Subcutaneous abdominal adipose tissue (tissue), 5 donors: ENCODE results near the gene KCNK16.

Experiments
- H3K27ac ChIP-seq: one replicate; pipeline ENCODE4 v1.7.0; 2013; ENCODE audit warnings: low read depth, mild to moderate bottlenecking, inconsistent platforms, low read length, moderate library complexity
- H3K27me3 ChIP-seq, 5 donors: one replicate each; pipeline ENCODE4 v1.7.0; 2013; ENCODE audit warnings: low read length in 5 of 5, inconsistent platforms in 1 of 5; ENCODE audit not compliant: control insufficient read depth in 5 of 5, insufficient read depth in 4 of 5
- H3K36me3 ChIP-seq, 5 donors: one replicate each; pipeline ENCODE4 v1.7.0; 2013; ENCODE audit warnings: low read length in 5 of 5; ENCODE audit not compliant: control insufficient read depth in 5 of 5, insufficient read depth in 5 of 5
- H3K4me1 ChIP-seq, 5 donors: one replicate each; pipeline ENCODE4 v1.7.0; 2013; ENCODE audit warnings: low read length in 5 of 5, mild to moderate bottlenecking in 3 of 5, moderate library complexity in 1 of 5; ENCODE audit not compliant: control insufficient read depth in 5 of 5, insufficient read depth in 5 of 5
- H3K4me3 ChIP-seq, 5 donors: one replicate each; pipeline ENCODE4 v1.7.0; 2013; ENCODE audit warnings: low read length in 5 of 5, low read depth in 1 of 5
- H3K9ac ChIP-seq, 5 donors: one replicate each; pipeline ENCODE4 v1.7.0; 2013; ENCODE audit warnings: low read length in 5 of 5, mild to moderate bottlenecking in 4 of 5, moderate library complexity in 3 of 5
- H3K9me3 ChIP-seq, 5 donors: one replicate each; pipeline ENCODE4 v1.7.0; 2013; ENCODE audit warnings: low read length in 5 of 5; ENCODE audit not compliant: control insufficient read depth in 5 of 5
- donor health status: healthy.
- donor health status: healthy.
- donor health status: healthy.
- donor health status: healthy.
- donor health status: healthy.

KCNK16 gene

GRCh38 chr6:39342692-39343395 is 20.3 kb upstream of the KCNK16 start:
- Histone ChIP-seq H3K9ac (no peak overlapping the region), H3K27ac (no peak overlapping the region), H3K36me3 (no peaks in the 10 kb centered on the region), H3K9me3 (no peaks in the 10 kb centered on the region), H3K4me1 (peaks cover 1 to 39% (median 6%) of the 10 kb centered on the region in 5 donors), H3K4me3 (no peak overlapping the region), H3K27me3 (peaks cover 0 to 12% (median 2%) of the 10 kb centered on the region in 5 donors)

GRCh38 chr6:39341937-39342336 is 19.4 kb upstream of the KCNK16 start:
- Histone ChIP-seq H3K4me3 (no peak overlapping the region), H3K27ac (no peak overlapping the region), H3K4me1 (peaks cover 1 to 39% (median 6%) of the 10 kb centered on the region in 5 donors), H3K27me3 (peaks cover 0 to 12% (median 2%) of the 10 kb centered on the region in 5 donors), H3K9ac (no peak overlapping the region), H3K9me3 (no peaks in the 10 kb centered on the region), H3K36me3 (no peaks in the 10 kb centered on the region)

GRCh38 chr6:39341352-39341751 is 18.9 kb upstream of the KCNK16 start:
- Histone ChIP-seq H3K36me3 (no peaks in the 10 kb centered on the region), H3K27me3 (peaks cover 0 to 12% (median 2%) of the 10 kb centered on the region in 5 donors), H3K9me3 (no peaks in the 10 kb centered on the region), H3K27ac (no peak overlapping the region), H3K4me3 (no peak overlapping the region), H3K9ac (no peak overlapping the region), H3K4me1 (peaks cover 1 to 43% (median 6%) of the 10 kb centered on the region in 5 donors)

GRCh38 chr6:39339868-39340550 is 17.5 kb upstream of the KCNK16 start:
- Histone ChIP-seq H3K9me3 (no peaks in the 10 kb centered on the region), H3K9ac (no peak overlapping the region), H3K36me3 (no peaks in the 10 kb centered on the region), H3K4me3 (no peak overlapping the region), H3K4me1 (peaks cover 0 to 47% (median 12%) of the 10 kb centered on the region in 5 donors), H3K27ac (no peak overlapping the region), H3K27me3 (peaks cover 0 to 12% (median 2%) of the 10 kb centered on the region in 5 donors)

- no peaks in the 10 kb centered on the region for H3K9me3 ChIP-seq
- H3K36me3 ChIP-seq, result no peaks in the 10 kb centered on the region
- H3K27ac ChIP-seq, result no peak overlapping the region
- no peak overlapping the region for H3K9ac ChIP-seq
- no peak overlapping the region for H3K4me3 ChIP-seq
- peaks cover 0 to 53% (median 14%) of the 10 kb centered on the region in 5 donors for H3K4me1 ChIP-seq
- peaks cover 0 to 12% (median 2%) of the 10 kb centered on the region in 5 donors for H3K27me3 ChIP-seq
Measured at GRCh38 chr6:39339096-39339867, 16.8 kb upstream of the KCNK16 start.

- H3K36me3 ChIP-seq, result no peaks in the 10 kb centered on the region
- H3K9ac ChIP-seq, result no peak overlapping the region
- H3K27ac ChIP-seq, result no peak overlapping the region
- H3K9me3 ChIP-seq, result no peaks in the 10 kb centered on the region
- H3K4me1 ChIP-seq, result peaks cover 0 to 62% (median 23%) of the 10 kb centered on the region in 5 donors
- H3K4me3 ChIP-seq, result no peak overlapping the region
- peaks cover 0 to 12% (median 2%) of the 10 kb centered on the region in 5 donors for H3K27me3 ChIP-seq
Measured at GRCh38 chr6:39338397-39338796, 15.9 kb upstream of the KCNK16 start.

- Histone ChIP-seq H3K27me3 (peaks cover 0 to 5% (median 1%) of the 10 kb centered on the region in 5 donors), H3K36me3 (no peaks in the 10 kb centered on the region), H3K4me1 (peaks cover 0 to 56% (median 30%) of the 10 kb centered on the region in 5 donors), H3K9ac (no peak overlapping the region), H3K27ac (no peak overlapping the region), H3K9me3 (no peaks in the 10 kb centered on the region), H3K4me3 (no peak overlapping the region)
Measured at GRCh38 chr6:39335780-39336545, 13.5 kb upstream of the KCNK16 start.

GRCh38 chr6:39333644-39334438 is 11.3 kb upstream of the KCNK16 start:
- H3K4me3 ChIP-seq, result no peak overlapping the region
- no peak overlapping the region for H3K27ac ChIP-seq
- H3K9me3 ChIP-seq, result no peaks in the 10 kb centered on the region
- peaks cover 0 to 2% (median 0%) of the 10 kb centered on the region in 5 donors for H3K27me3 ChIP-seq
- H3K4me1 ChIP-seq, result peaks cover 0 to 39% (median 25%) of the 10 kb centered on the region in 5 donors
- no peaks in the 10 kb centered on the region for H3K36me3 ChIP-seq
- no peak overlapping the region for H3K9ac ChIP-seq

GRCh38 chr6:39330476-39330875 is 8.0 kb upstream of the KCNK16 start:
- Histone ChIP-seq H3K27me3 (peaks cover 5 to 13% (median 9%) of the 10 kb centered on the region in 5 donors), H3K9ac (no peak overlapping the region), H3K4me1 (peaks cover 0 to 25% (median 22%) of the 10 kb centered on the region in 5 donors), H3K36me3 (no peaks in the 10 kb centered on the region), H3K27ac (no peak overlapping the region), H3K9me3 (no peaks in the 10 kb centered on the region), H3K4me3 (no peak overlapping the region)
